GM10266 (cell line): Measurements from ENCODE around the gene UNC5C.

Experiments
- DNase-seq: peaks from one replicate; pipeline ENCODE4 v3.0.0; 2012; ENCODE audit errors: extremely low spot score
- TF ChIP-seq, protein P1 (sequence below): IDR thresholded peaks from 2 replicates; pipeline ENCODE4 v1.5.1; 2012; ENCODE audit warnings: mild to moderate bottlenecking, low read depth; ENCODE audit not compliant: control insufficient read depth, insufficient read depth; ENCODE audit errors: missing control alignments

UNC5C gene

DNA sequence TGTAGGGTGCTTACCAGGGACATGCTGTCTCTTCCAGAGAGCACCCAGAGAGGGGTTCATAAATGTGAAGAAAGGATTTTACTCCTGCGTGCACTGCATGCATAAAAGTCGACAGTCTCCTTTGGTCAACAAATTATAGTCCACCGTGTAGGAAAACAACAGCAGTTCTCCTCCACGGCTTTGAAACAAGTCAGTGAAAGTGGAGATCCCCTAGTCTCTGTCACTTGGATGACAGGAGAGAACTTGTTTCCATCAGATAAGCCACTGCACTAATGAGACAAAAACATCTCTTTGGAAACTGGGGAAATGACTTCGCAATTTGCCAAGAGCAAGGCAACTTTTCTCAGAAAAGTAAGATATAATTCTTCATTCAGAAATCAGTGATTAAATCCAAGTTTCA, 9.7 kb downstream of the UNC5C start:
- TF ChIP-seq, protein P1, sequence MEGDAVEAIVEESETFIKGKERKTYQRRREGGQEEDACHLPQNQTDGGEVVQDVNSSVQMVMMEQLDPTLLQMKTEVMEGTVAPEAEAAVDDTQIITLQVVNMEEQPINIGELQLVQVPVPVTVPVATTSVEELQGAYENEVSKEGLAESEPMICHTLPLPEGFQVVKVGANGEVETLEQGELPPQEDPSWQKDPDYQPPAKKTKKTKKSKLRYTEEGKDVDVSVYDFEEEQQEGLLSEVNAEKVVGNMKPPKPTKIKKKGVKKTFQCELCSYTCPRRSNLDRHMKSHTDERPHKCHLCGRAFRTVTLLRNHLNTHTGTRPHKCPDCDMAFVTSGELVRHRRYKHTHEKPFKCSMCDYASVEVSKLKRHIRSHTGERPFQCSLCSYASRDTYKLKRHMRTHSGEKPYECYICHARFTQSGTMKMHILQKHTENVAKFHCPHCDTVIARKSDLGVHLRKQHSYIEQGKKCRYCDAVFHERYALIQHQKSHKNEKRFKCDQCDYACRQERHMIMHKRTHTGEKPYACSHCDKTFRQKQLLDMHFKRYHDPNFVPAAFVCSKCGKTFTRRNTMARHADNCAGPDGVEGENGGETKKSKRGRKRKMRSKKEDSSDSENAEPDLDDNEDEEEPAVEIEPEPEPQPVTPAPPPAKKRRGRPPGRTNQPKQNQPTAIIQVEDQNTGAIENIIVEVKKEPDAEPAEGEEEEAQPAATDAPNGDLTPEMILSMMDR: no peak
- DNase-seq: no peak

DNA sequence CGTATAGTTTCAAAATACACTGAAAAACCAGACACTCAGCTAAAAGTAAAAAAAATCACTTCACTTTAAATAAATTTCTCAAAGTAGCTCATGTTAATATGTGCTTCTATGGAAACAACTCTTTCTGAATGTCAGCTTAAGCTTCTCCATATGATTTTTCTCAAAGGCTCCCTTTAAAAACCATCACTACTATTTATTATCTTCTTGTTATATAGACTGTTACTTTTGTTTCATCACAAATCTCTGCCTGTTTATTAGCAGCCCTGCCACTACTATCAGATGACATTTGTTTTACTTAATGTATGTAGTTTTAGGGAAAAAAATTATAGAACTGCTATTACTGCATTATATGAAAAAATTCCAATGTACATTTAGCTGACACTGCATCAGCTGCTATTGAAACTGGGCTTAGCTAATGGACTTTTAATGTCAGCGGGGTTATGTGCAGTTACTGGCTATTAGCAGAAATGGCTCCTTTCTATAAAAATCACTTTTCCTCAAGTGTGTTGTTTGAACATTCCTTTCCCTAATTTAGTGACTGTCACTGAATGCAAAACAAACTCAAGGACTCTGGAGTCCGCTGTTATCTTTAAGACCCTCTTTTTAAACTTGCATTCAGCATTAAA, 10.8 kb downstream of the UNC5C start:
- no peak for DNase-seq
- TF ChIP-seq, protein P1: no peak

DNA sequence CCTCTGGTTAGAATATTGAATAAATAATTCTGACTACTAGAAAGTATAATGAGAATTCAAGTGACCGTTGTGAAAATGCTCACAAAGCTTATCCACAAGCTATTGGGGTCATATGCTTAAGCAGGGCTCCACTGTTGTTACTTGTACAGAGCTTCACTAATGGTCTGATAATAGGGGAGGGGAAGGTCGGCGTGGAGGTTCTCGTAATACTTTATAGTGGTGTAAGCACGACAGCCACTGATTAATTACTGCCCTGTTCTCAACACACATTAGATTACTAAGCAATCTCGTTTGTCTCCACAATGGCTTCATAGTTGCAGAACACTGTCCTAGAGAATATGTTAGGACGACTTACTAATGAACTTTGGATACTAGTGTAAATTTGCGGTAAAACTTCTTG, 11.6 kb downstream of the UNC5C start:
- DNase-seq: no peak
- TF ChIP-seq, protein P1: no peak

DNA sequence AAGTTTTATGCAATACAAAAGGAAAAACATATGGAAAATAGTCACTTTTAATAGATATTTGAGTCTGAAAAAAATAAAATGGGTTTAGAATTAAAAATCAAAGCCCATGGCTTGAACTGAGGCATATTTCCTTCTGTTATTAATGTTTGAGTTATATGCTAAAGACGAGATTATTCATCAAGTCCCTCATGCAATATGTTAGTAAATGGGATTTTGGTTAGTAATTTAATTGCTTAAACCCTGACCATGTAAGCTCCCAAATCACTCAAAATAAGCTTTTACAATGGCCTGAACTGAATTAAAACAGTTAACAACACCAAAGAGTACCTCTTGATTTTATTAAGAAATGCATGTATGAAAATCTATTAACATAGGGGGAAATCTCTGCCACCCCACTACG, 12.1 kb downstream of the UNC5C start:
- TF ChIP-seq, protein P1: no peak
- no peak for DNase-seq

DNA sequence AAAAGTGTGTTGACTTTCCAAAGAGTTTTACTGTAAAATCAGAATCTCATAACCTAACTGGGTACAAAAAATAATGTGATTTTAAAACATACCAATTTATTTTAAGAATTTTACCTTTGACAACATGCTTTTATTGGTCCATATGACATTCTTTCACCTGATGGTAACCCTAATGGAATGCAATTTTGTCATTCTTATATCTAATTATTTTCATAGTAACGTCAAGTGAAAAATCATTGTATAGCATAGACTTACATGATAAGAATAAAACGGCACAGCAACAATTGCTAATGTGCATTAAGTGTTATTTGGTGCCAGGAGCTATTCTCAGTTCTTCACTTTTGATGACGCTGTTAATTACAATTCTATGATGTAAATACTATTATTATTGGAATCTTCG, 13.6 kb downstream of the UNC5C start:
- no peak for DNase-seq

DNA sequence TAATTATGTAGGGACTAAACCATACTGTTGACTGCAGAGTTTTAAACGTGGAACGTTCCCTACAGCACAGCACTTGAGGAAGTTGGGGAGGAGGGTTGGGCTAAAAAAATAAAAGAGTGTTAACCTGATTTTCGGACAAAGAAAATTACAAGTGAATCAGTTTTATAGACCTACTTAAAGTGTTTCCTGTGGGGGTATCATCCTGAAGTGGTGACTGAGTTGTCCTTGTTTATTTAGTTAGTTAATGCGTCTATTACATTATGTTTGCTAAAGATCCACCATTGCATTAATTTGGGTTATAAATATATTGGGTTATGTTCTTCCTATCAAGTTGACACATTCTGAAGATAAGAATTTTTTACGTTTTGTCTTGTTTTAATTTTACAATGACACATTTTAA, 14.7 kb downstream of the UNC5C start:
- no peak for DNase-seq
- TF ChIP-seq, protein P1: no peak

More for the DNA sequence above, 13.6 kb downstream of the UNC5C start:
- TF ChIP-seq, protein P1: no peak

DNA sequence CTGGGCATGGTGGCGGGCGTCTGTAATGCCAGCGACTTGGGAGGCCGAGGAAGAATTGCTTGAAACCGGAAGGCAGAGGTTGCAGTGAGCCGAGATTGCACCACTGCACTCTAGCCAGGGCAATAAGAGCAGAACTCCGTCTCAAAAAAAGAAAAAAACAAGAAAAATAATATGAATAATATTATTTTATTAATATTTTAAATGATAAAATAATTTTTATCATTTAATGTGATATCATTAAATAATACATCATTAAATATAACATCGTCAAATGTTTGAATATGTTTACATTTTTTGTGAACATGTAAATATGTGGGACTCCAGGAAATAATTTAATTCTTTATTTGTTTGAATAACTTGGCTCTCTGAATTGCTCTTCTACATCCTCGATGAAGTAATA, 15.5 kb downstream of the UNC5C start:
- no peak for DNase-seq
- TF ChIP-seq, protein P1: no peak
